Measurements from ENCODE around the gene BRSK2.

BRSK2 gene

GRCh38 chr11:1455032-1455762 lies 65.5 kb downstream of the BRSK2 start:
- no peak for DNase-seq

GRCh38 chr11:1455763-1456060 lies 66.0 kb downstream of the BRSK2 start:
- no peak for DNase-seq

- DNase-seq = no peak
Observed at GRCh38 chr11:1456176-1456575, 66.4 kb downstream of the BRSK2 start.

GRCh38 chr11:1456596-1457325 lies 67.0 kb downstream of the BRSK2 start:
- DNase-seq = no peak

GRCh38 chr11:1457326-1457680 lies 67.6 kb downstream of the BRSK2 start:
- no peak for DNase-seq

GRCh38 chr11:1457856-1458255 lies 68.1 kb downstream of the BRSK2 start:
- DNase-seq = no peak

- DNase-seq = no peak
Observed at GRCh38 chr11:1458340-1459218, 68.8 kb downstream of the BRSK2 start.

- no peak for DNase-seq
Observed at GRCh38 chr11:1459219-1459575, 69.5 kb downstream of the BRSK2 start.

GRCh38 chr11:1459764-1460395 lies 70.1 kb downstream of the BRSK2 start:
- DNase-seq = no peak

- no peak for DNase-seq
Observed at GRCh38 chr11:1460396-1460985, 70.8 kb downstream of the BRSK2 start.

- no peak for DNase-seq
Observed at GRCh38 chr11:1460986-1461825, 71.5 kb downstream of the BRSK2 start.

- no peak for DNase-seq
Observed at GRCh38 chr11:1461826-1462697, 72.3 kb downstream of the BRSK2 start.

GRCh38 chr11:1462698-1462975 lies 72.9 kb downstream of the BRSK2 start:
- DNase-seq = no peak

GRCh38 chr11:1463056-1463455 lies 73.3 kb downstream of the BRSK2 start:
- no peak for DNase-seq

GRCh38 chr11:1466784-1467183 lies 77.0 kb downstream of the BRSK2 start:
- no peak for DNase-seq

- no peak for DNase-seq
Observed at GRCh38 chr11:1467270-1467669, 77.5 kb downstream of the BRSK2 start.

GRCh38 chr11:1468002-1468401 lies 78.3 kb downstream of the BRSK2 start:
- no peak for DNase-seq

GRCh38 chr11:1468473-1469066 lies 78.8 kb downstream of the BRSK2 start:
- no peak for DNase-seq

GRCh38 chr11:1469287-1469910 lies 79.7 kb downstream of the BRSK2 start:
- DNase-seq = no peak

GRCh38 chr11:1469911-1470680 lies 80.4 kb downstream of the BRSK2 start:
- DNase-seq = no peak

Data from NCI-H1436 treated with DMSO at 0.1 percent for 48 hours (cell line).